GM19239 (cell line): ENCODE measurements around the gene LRP11.
"Not testable (repeated sequence)": the region's sequence is repeated elsewhere in the genome, so short reads cannot be mapped to it uniquely, and the experiment has no call there.

Source experiments
- DNase-seq: peaks from one replicate; pipeline ENCODE4 v3.0.0; 2011; ENCODE audit warnings: low spot score; ENCODE audit not compliant: insufficient read length
- FAIRE-seq: peaks from 2 replicates; lab custom pipeline; 2011; peaks lifted over from hg19 to GRCh38; lab: Jason Lieb, UNC

LRP11 gene

DNA sequence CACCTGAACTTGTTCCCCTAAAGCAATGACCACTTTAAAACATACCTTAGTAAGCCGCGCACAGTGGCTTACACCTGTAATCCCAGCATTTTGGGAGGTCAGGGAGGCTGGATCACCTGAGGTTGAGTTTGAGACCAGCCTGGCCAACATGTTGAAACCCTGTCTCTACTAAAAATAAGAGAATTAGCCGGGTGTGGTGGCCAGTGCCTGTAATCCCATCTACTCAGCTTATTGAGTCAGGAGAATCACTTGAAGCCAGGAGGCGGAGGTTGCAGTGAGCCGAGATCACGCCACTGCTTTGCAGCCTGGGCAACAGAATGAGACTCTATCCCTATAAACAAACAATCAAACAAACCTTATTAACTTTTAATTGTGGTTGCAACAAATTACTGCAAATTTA, 35.3 kb upstream of the LRP11 start:
- FAIRE-seq, result no peak
- no peak for DNase-seq

DNA sequence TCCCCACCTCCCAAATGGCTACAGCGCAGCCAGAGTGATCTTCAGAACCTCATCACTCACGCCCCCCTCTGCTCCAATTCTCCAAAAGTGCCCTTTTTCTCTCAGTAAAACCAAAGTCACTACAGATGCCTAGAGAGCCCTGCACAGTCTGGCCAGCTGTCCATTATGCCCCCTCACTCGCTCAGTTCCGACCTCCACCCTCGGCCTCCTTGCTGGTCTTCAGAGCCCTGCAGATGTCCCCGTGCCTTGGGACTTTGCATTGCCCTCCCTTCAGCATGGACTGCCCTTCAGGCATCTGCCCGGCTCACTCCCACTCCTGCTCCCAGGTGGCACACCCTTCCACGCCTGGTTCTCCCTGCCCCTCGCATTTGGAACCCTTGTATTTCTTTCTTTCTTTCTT, 34.8 kb upstream of the LRP11 start:
- no peak for FAIRE-seq

DNA sequence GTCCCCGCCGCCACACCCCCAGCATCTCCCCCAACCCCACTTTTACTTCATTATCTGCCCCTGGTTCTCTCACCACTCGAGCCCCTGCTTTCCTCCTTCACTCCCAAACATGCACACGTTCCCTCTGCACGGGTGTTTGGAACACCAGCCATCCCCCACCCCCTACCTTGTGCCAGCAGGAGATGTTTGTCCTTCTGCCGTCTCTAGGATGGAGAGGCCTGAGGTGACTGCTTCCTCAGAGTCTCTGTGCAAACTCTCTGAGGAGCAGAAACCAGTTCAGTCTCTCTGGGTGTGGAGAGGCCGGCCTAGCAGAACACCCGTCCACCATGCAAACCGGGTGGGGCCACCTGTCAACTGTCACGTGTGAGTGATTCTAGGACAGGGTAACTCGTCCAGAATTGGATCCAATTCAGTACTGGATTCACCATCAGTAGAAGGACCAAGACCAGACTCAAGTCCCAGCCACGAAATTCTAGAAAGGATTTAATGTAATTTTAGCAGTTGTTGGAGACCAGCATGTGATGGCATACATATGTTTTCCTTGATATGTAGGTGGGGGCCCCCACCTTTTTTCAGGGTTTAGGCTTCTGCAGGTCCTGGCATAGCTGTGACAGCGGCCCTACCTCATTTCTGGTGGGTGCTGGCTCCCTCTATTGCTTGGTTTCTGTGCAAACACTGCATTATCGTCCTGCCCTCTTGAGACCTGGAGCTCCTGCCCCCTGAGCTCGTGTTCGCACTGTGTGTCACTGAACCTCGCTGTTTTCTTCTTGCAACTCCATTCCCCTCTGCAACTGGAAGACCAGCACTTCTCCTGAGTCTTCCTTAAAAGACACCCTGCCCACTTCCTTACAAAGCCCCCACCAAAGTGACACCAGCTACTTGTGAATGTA, 33.9 kb upstream of the LRP11 start, which contains the start of gene RAET1E:
TSS of gene RAET1E (minus strand) at position 259 of the 890 bp plus-strand sequence. CDS start 7,212 bp downstream, outside the sequence.
- DNase-seq, result no peak
- no peak for FAIRE-seq

More for the DNA sequence above, 34.8 kb upstream of the LRP11 start:
- no peak for DNase-seq

DNA sequence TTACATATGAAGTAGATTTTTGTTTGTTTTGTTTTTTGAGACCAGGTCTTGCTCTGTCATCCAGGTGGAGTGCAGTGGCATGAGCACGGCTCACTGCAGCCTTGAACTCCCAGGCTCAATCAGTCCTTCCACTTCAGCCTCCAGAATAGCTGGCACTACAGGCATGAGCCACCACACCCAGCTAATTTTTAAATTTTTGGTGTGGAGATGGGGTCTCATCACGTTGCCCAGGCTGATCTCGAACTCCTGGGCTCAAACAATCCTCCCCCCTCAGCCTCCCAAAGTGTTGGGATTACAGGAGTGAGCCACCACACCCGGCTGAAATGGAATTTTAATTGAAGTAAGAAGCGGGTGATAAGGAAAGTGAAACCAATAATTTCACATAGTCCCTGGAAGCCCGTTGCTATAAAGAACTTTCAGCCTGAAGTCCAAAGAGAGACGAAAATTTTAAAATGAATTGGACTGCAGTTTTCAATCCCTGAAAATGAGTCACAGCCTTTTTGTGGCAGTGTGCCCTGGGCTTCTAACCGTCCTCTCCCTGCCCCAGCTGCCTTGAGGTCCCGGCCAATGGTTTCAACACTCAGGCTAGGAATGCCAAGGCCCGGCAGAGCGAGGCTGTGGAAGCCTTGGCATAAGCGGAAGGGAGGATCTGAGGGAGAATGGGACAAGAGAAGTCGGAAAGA, 33.0 kb upstream of the LRP11 start:
- FAIRE-seq, result no peak
- no peak for DNase-seq

DNA sequence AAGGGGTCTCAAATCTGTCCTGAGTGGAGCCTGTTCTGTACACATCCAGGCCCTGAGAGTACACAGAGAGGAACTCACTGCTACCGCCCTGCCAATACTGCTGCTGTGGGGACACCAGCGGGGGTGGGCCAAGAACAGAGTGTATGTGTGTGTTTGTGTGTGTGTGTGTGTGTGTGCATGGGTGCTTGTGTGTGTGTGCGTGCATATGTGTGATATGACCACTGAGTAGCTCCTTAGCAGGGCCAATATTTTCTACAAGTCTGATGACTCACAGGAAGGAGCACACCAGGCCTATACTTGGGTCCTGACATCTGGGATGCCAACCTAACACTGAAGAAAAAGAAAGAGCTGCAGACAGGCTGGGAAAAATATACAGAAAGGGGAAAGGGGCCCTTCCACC, 32.3 kb upstream of the LRP11 start:
- FAIRE-seq (no peak), DNase-seq (no peak)

DNA sequence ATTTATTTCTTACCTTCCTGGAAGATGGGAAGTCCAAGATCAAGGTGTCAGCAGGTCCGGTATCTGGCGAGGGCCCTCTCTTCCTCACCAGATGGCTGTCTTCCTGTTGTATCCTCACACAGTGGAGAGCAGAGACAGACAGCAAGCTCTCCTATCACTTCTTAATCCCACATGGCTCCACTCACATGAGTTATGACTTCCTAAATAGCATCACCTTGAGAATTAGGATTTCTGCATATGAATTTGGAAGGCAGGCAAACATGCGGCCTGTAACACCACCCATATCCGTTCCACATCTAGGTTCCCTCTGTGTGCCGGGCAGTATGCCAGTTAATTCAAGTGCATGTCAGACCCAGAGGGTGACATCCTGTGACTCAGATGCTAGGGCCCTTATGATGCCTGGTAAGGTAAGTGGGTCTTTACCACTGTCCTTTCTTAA, 31.7 kb upstream of the LRP11 start:
- no peak for FAIRE-seq
- no peak for DNase-seq

DNA sequence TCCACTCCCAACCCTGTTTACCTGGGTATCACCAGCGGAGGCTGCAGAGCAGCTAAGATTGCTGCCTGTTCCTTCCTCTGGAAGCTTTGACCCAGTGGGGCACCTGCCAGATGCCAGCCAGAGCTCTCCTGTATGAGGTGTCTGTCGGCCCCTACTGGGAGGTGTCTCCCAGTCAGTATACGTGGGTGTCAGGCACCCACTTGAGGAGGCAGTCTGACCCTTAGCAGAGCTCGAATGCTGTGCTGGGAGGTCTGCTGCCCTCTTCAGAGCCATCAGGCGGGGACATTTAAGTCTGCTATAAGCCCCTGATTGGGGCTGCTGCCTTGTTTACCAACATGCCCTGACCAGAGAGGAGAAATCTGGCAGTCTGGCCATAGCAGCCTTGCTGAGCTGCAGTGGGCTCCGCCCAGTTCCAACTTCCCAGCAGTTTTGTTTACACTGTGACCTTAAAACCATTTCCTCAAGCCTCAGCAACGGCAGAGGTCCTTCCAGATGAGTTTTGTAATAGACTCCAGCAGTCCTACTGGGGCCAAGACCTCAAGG, 31.0 kb upstream of the LRP11 start:
- DNase-seq (no peak), FAIRE-seq (no peak)

DNA sequence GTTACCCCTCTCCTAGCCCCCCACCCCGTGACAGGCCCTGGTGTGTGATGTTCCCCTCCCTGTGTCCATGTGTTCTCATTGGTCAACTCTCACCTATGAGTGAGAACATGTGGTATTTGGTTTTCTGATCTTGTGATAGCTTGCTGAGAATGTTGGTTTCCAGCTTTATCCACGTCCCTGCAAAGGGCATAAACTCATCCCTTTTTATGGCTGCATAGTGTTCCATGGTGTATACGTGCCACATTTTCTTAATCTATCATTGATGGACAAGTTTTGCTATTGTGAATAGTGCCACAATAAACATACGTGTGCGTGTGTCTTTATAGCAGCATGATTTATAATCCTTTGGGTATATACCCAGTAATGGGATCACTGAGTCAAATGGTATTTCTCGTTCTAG, 27.7 kb upstream of the LRP11 start:
- FAIRE-seq, DNase-seq: not testable (repeated sequence)

DNA sequence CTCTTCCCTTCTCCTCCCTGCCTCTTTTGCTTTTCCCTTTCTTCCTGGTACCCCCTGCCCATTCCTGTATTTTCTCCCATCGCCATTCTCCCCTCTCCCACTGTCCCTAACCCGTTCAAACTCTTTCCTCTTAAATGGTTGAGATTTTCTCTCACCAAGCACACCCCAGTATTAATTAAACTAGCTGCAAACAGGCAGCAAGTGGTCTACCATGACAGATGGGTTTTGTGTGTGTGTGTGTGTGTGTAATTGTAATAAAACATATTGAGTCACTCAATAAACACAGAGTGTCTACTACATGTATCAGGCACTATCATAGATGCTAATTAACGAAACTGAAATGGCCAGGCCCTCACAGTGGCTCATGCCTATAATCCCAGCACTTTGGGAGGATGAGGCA, 27.1 kb upstream of the LRP11 start:
- FAIRE-seq (no peak), DNase-seq (no peak)

DNA sequence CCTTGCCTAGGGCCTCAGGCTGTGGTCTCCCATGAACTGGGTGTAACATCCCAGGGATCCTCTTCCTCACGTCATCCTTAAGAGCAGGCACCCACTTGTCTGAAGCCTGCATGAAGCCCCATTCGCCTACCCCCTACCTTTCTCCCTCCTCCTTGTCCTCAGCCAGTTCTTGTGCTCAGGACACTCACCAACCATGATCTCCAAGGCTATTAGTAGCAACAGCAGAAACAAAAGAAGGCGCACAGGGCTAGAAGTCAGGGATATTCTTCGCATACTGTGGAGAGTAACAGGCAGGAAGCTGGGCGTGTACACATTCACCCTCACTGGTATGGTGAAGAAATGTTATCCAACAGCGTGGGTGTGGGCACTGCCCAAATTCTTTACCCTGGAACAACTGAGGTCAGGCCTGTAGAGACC, 26.5 kb upstream of the LRP11 start:
- no peak for DNase-seq
- FAIRE-seq, result no peak

DNA sequence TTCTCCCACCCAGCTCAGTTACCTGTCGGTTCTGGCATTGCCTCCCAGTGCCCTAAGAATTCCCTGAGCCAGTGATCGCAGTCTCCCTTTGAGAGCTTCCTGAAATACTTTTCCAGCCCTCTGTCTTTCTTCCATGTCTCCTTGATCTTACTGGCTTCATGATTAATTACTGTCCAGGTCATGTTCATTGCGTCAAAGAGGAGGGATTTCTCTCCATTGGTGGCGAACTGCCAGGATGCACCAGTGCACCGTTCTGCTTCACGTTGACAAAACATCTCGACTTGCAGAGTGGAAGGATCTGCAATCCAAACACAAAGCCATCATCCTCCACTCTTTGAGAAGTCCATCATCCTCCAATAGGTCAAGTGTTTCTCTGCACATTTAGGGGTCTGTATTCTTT, 25.2 kb upstream of the LRP11 start:
- no peak for FAIRE-seq

DNA sequence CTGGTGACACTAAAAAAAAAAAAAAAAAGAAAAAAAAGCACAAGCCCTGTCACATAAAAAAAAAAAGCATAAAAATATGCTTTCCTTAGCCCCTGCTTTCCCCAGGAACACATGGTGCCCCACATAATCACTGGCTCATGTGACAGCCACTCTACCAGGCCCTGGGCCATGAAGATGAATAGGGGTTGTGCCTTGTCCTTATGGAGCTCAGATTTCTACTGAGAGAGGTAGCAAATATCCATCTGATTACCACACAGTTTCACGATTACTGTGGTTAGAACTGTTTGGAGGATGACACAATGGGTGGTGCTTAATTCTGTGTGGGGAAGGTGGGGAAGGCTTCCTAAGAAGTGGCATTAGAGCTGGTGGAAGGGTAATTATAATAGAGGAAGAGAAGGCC, 24.5 kb upstream of the LRP11 start:
- DNase-seq (no peak), FAIRE-seq (no peak)

More for the DNA sequence above, 25.2 kb upstream of the LRP11 start:
- DNase-seq, result no peak

DNA sequence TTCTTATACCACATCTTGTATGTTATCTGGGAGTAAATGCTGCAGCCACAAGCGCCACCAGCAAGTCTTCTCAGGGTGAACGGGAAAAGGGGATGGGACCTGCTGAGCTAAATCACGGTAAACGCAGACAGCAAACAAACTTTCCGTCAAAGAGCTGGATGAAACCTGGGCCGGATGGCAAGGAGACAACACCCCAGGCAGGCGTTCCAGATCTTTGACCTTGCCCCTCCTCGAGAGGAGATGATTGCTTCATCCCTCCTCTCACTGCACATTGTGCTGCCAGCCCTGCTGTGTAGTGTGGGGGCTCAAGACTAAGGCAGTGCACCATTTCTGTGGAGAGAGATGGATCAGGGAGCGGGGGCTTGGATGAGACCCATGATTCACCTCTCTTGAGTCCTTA, 23.9 kb upstream of the LRP11 start:
- DNase-seq (no peak), FAIRE-seq (no peak)

DNA sequence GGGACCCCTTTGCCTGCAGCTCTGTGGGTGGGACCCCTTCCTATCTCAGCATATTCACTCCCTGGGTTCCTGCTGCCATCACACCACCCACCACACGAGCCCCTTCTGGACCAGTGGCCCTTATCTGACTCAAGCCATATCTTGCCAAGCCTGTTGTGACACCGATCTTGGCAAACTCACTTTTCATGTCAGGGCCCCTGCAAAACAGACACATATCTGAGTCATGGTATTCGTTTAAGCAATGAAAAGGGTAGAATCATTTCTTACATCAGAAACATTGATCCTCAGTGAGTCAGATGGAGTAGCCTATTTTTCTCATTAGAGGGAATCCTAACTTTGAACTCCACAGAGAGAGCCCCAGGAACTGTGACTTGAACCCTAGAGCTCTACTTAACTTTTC, 23.2 kb upstream of the LRP11 start:
- no peak for FAIRE-seq
- no peak for DNase-seq

DNA sequence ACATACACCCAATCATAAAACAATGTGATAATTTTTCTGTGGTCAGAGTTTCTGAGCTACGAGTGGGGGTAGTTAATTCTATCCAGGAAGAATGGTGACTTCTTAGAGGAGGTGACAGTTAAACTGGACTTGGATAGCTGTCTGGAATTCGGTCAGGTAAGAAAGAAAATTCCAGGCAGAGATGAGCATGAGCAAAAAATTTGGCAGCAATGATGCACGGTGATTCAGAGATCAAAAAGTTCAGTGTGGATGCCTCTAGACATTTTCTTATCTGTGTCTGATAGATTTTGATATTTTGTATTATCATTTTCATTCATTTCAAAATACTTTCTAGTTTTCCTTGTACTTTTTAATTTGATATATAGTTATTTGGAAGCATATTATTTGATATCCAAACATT, 21.7 kb upstream of the LRP11 start:
- DNase-seq (no peak), FAIRE-seq (no peak)

DNA sequence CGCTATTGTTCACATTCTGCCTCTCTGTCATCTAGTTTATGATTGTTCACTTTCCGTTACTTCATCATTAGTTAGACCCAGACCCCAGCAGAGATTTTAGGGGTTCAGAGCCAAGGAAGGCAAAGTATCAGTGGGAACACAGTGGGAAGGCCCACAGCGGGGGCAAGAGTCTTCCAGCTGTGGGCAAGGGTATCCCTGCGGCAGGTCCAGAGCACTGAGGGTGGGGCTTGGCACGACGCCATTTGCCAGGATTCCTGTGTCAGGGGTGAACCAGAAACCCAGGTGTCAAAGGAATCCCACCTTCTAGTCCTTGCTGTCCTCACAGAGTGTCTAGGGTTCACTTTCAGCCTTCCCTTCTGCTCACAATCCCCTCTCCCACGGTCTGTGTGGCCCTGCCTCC, 20.5 kb upstream of the LRP11 start:
- FAIRE-seq, result no peak

DNA sequence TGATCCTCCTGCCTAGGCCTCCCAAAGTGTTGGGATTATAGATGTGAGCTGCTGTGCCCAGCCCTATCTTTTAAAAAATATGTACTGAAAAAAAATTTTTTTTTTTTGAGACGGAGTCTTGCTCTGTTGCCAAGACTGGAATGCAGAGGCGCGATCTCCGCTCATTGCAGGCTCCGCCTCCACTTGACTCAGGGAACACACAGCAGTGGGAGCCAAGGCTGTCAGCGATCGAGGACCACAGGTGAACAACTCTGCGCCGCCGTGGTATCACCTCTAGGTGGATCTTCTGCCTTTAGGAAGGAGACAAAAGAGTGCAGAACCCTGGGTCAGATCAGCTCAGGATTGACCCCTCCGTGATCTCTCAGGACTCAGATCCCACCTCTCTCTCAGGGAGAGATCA, 20.1 kb upstream of the LRP11 start:
- no peak for FAIRE-seq
- no peak for DNase-seq

More for the DNA sequence above, 20.5 kb upstream of the LRP11 start:
- DNase-seq, result no peak

DNA sequence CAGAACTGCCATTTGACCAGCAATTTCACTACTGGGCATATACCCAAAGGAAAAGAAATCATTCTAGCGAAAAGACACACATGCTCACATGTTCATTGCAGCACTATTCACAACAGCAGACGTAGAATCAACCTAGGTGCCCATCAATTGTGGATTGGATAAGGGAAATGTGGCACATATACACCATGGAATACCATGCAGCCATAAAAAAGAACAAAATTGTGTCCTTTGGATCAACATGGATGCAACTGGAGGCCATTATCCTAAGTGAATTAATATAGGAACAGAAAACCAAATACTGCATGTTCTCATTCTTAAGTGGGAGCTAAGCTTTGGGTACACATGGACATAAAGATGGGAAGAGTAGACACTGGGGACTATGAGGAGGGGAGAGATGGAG, 17.7 kb upstream of the LRP11 start:
- DNase-seq (no peak), FAIRE-seq (no peak)

DNA sequence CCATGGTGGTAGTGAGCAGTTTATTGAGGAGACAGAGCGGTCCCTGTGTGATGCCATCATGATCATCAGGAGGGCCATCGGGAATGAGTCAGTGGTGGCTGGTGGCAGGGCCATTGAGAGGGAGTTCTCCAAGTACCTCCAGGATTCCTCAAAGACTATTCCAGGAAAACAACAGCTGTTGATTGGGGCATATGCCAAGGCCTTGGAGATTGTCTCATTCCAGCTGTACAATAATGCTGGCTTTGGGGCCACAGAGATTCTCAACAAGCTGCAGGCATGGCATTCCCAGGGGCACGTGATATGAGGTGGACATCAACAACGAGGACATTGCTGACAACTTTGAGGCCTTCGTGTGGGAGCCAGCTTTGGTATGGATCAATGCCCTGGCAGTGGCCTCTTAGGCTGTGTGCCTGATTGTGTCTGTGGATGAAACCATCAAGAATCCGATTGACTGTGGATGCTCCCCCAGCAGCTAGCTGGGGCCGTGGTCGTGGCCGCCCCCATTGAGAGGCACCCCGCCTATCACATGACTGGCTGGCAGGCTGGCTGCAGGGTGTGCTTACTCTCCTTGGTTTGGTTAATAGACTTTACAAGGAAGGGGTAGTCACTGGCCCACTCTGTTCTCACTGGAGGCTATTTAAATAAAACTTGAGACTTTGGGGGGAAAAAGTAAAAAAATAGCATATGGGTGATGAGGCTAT, 17.1 kb upstream of the LRP11 start:
- DNase-seq (no peak), FAIRE-seq (no peak)

DNA sequence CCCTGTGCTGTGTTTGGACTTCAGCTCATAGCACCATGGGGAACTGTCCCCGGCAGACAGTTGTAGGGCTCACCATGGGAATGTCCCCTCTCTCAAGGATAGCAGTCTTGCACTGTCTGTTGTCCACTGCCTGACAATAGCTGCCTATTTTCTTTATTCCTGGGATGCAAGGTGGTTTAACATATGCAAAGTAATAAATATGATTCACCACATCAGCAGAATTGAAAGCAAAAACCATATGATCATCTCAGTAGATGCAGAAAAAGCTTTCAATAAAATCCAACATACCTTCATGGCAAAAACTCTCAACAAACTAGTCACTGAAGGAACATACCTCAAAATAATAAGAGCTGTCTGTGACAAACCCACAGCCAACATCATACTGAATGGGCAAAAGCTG, 13.5 kb upstream of the LRP11 start:
- no peak for DNase-seq
- no peak for FAIRE-seq
